H1 (cell line): Measurements from ENCODE around the gene PARD3. TPM values are rescaled to one million over a fixed set of nuclear protein-coding genes. Genes with fewer than 3 reads are reported as not detected.

Experiments used
- NANOG ChIP-seq: IDR thresholded peaks from 2 replicates; pipeline ENCODE4 v1.6.1; 2011; ENCODE audit warnings: low read length, low read depth, mild to moderate bottlenecking, inconsistent platforms; ENCODE audit not compliant: insufficient read depth, poor library complexity, severe bottlenecking
- polyA plus RNA-seq, 7 experiments: library from polyadenylated mRNA; depleted of rRNA in 3 of 7; stranded (reverse) in 5 of 7; unstranded in 2 of 7; fragments of >200 nt in 5 of 7; fragments of 200-250 nt in 2 of 7; gene quantifications; 1 replicate in 5 of 7; 2 replicates in 1 of 7; 4 replicates in 1 of 7; pipeline versions ENCODE4 v1.2.1 to v1.2.3, GENCODE V29; 2011 to 2013; ENCODE audit warnings: missing spikeins in 2 of 7, mixed read lengths in 2 of 7
- total RNA-seq: library from RNA; stranded (reverse); fragmentation: NEBNext Ultra II Directional; extraction: Animal tissue kit (Norgen Biotek cat#: 25700); gene quantifications from 2 replicates; pipeline ENCODE4 v1.2.1, GENCODE V29; 2021

Gene PARD3
- total and polyA plus RNA-seq, 2 of the 8 experiments (the other 6 are each of a cell fraction or from before 2014, with no cell fraction given): 19.7 to 49.1 TPM

DNA sequence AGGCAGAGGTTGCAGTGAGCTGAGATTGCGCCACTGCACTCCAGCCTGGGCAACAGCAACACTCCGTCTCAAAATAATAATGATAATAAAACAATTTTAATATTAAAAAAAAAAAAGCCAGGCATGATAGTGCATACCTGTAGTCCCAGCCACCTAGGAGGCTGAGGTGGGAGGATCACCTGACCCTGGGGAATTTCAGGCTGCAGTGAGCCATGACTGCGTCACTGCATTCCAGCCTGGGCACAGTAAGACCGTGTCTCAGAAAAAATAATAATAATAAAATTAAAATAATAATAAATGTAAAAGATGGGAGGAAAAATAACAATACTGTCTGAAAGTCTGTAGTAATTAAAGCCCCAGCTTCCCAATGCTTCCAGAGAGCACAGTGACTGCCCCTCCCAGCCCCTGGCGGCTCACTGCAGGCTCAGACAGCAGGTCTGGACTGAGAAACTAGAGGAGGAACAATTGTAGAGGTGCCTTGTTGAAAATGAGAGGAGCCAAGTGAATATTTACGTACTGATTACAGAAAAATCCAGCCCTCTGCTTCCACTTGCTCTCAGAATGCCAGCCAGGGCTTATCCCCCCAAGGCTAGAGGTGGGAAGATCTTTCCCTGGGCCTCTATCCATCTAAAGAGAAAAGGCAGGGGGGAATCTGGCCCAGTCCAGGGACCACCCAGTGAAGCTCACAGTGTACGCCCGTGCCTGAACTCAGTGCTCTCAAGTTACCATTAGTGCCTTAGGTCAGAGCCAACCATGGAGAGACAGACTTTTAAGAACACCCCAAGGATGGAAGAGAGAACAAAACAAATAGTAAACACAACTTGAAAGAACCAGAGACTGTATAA is 112.8 kb downstream of the PARD3 start (continued):
- no peak for TF ChIP-seq NANOG
